Hepatocyte (in vitro differentiated cells): ENCODE results near the gene LHFPL2. TPM values are rescaled to one million over a fixed set of nuclear protein-coding genes. Genes with fewer than 3 reads are reported as not detected.

ENCODE experiments used
- DNase-seq: peaks from one replicate; pipeline ENCODE4 v3.0.0-alpha.2; 2016; ENCODE audit warnings: low spot score
- H2AFZ ChIP-seq: fragments of 200-600 bp; sonication (generic); 2 replicates; pipeline ENCODE4 v1.6.0; 2016; ENCODE audit warnings: antibody characterized with exemption, mild to moderate bottlenecking
- H3K27ac ChIP-seq: fragments of 200-600 bp; sonication (generic); 2 replicates; pipeline ENCODE4 v1.5.1; 2016; ENCODE audit warnings: mild to moderate bottlenecking
- H3K27me3 ChIP-seq: fragments of 200-600 bp; sonication (generic); 2 replicates; pipeline ENCODE4 v1.6.1; 2016
- H3K36me3 ChIP-seq: fragments of 200-600 bp; sonication (generic); replicated peaks from 2 replicates; pipeline ENCODE4 v1.5.1; 2016; ENCODE audit warnings: low read depth; ENCODE audit not compliant: insufficient read depth
- H3K4me1 ChIP-seq: fragments of 200-600 bp; sonication (generic); 2 replicates; pipeline ENCODE4 v1.5.1; 2016; ENCODE audit warnings: mild to moderate bottlenecking, moderate library complexity; ENCODE audit not compliant: insufficient read depth
- H3K4me2 ChIP-seq: fragments of 200-600 bp; sonication (generic); 2 replicates; pipeline ENCODE4 v1.6.0; 2016
- H3K4me3 ChIP-seq: fragments of 200-600 bp; sonication (generic); 2 replicates; pipeline ENCODE4 v1.5.1; 2016; ENCODE audit warnings: mild to moderate bottlenecking
- H3K79me2 ChIP-seq: fragments of 200-600 bp; sonication (generic); 2 replicates; pipeline ENCODE4 v1.6.0; 2017; ENCODE audit warnings: mild to moderate bottlenecking
- H3K9me2 ChIP-seq: fragments of 200-600 bp; sonication (generic); replicated peaks from 2 replicates; pipeline ENCODE4 v1.6.0; 2017; ENCODE audit warnings: mild to moderate bottlenecking; ENCODE audit not compliant: insufficient read depth
- H3K9me3 ChIP-seq: fragments of 200-600 bp; sonication (generic); 2 replicates; pipeline ENCODE4 v1.5.1; 2016; ENCODE audit warnings: low read depth, mild to moderate bottlenecking
- H4K20me1 ChIP-seq: fragments of 200-600 bp; sonication (generic); 2 replicates; pipeline ENCODE4 v1.6.0; 2016; ENCODE audit warnings: mild to moderate bottlenecking; ENCODE audit not compliant: insufficient read depth, poor library complexity, severe bottlenecking
- EZH2 ChIP-seq: fragments of 200-600 bp; sonication (generic); IDR thresholded peaks from 2 replicates; pipeline ENCODE4 v1.6.1; 2016; ENCODE audit warnings: antibody characterized with exemption, mild to moderate bottlenecking, borderline replicate concordance
- EZH2phosphoT487 ChIP-seq: fragments of 200-600 bp; sonication (generic); IDR thresholded peaks from one replicate; pipeline ENCODE4 v1.6.1; 2018; ENCODE audit warnings: antibody characterized with exemption, mild to moderate bottlenecking, low read depth, moderate library complexity; ENCODE audit not compliant: unreplicated experiment, severe bottlenecking
- WGBS: methylation state at CpG from one replicate; pipeline ENCODE4 v1.1.6; 2016; ENCODE audit warnings: low lambda C conversion rate; ENCODE audit errors: missing lambda C conversion rate; 5-methylcytosine and 5-hydroxymethylcytosine counted together
- polyA plus RNA-seq: library from polyadenylated mRNA; unstranded; fragments of >200 nt; fragmentation: Nextera tagmentation; extraction: Ambion mirVana; gene quantifications from 2 replicates; pipeline ENCODE4 v1.2.1, GENCODE V29; 2016
- total RNA-seq: library from RNA; depleted of rRNA; stranded (reverse); fragments of >200 nt; gene quantifications from 2 replicates; pipeline ENCODE4 v1.2.3, GENCODE V29; 2014
- TF ChIP-seq, protein P1 (sequence below): fragments of 200-600 bp; sonication (generic); IDR thresholded peaks from 2 replicates; pipeline ENCODE4 v1.5.1; 2016; ENCODE audit warnings: antibody characterized with exemption, mild to moderate bottlenecking; ENCODE audit not compliant: poor library complexity

LHFPL2 gene
- total and polyA plus RNA-seq, 2 experiments from 2014 or later = 15.6 to 39.9 TPM

DNA sequence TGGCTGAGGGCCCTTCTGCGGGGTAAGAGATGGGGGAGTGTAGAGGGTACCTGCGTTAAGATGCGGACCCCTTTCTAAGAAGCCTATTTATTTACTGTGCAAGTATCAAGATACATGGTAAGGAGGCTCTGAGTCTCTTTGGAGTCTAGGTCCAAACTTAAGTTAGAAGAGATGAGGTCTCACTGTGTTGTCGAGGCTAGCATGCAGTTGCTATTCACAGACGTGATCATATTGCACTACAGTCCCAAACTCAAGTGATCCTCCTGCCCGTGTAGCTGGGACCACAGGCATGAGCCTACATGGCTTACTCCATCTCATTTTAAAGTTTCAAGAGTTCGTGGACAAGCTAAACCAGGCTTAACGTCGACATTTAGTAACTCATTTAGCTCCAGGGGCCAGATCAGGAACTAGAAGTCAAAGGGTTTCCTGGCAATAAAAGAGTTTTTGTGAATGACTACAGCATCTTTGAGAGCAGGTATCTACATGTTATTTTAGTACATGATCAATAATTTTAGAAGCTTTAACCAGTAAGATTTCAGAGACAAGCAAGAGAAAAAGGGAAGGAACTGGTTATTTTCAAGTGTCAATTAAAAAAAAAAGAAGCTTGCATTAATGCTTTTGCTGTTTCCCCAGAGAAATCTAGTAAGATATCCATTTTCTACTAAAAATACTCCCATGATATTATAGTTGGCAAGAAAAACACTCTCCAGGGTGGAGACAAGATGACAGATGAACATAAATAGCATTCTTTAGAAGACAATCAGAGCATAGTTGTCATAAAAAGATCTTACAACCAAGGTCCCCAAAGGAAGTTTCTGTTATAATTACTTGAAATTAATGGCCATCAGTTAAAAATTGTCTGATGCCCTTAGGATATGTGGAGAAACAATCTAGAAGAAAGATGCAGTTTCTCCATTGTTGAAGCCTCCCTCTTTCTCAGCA lies 146.9 kb downstream of the LHFPL2 start:
- Histone ChIP-seq H3K9me2 (no peaks in the 10 kb centered on the region), H3K9me3 (no peaks in the 10 kb centered on the region), H3K27ac (peak overlapping the region; percentile 25), H3K36me3 (no peaks in the 10 kb centered on the region), H3K79me2 (peaks cover 72% of the 10 kb centered on the region), H3K4me3 (no peak overlapping the region), H3K27me3 (no peaks in the 10 kb centered on the region), H3K4me1 (peaks cover 56% of the 10 kb centered on the region), H3K4me2 (no peak overlapping the region), H4K20me1 (no peaks in the 10 kb centered on the region), H2AFZ (no peak overlapping the region)
- 67% methylated on average over 9 of the region's 9 CpGs for WGBS
- TF ChIP-seq, protein P1, sequence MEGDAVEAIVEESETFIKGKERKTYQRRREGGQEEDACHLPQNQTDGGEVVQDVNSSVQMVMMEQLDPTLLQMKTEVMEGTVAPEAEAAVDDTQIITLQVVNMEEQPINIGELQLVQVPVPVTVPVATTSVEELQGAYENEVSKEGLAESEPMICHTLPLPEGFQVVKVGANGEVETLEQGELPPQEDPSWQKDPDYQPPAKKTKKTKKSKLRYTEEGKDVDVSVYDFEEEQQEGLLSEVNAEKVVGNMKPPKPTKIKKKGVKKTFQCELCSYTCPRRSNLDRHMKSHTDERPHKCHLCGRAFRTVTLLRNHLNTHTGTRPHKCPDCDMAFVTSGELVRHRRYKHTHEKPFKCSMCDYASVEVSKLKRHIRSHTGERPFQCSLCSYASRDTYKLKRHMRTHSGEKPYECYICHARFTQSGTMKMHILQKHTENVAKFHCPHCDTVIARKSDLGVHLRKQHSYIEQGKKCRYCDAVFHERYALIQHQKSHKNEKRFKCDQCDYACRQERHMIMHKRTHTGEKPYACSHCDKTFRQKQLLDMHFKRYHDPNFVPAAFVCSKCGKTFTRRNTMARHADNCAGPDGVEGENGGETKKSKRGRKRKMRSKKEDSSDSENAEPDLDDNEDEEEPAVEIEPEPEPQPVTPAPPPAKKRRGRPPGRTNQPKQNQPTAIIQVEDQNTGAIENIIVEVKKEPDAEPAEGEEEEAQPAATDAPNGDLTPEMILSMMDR = no peak
- TF ChIP-seq EZH2phosphoT487 (no peak), EZH2 (no peak)
- DNase-seq = no peak

DNA sequence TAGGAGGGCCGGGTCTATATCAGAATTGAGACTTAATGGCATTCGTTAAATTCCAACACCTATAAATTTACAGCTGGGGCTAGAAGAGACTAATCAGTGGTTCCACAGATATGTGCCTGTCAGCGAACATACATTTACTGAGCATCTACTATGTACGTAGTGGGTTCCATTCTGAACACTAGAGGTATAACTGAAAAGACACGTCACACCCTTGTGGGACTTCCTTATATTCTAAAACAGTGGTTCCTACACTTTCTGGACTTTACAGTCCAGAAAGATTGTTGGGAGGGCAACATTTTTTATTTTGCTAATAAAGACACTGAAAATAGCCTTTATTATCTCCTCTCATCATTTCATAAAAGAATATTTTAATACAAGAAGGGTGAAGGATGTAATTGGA lies 147.7 kb downstream of the LHFPL2 start:
- Histone ChIP-seq H3K27ac (no peak overlapping the region), H2AFZ (no peak overlapping the region), H3K4me3 (no peak overlapping the region), H3K9me3 (no peaks in the 10 kb centered on the region), H3K79me2 (peaks cover 72% of the 10 kb centered on the region), H3K36me3 (no peaks in the 10 kb centered on the region), H3K27me3 (no peaks in the 10 kb centered on the region), H3K4me2 (no peak overlapping the region), H4K20me1 (peaks cover under 1% of the 10 kb centered on the region), H3K9me2 (no peaks in the 10 kb centered on the region), H3K4me1 (peaks cover 51% of the 10 kb centered on the region)
- no peak for TF ChIP-seq EZH2phosphoT487
- WGBS = 93% methylated on average over 5 of the region's 5 CpGs
- no peak for DNase-seq

DNA sequence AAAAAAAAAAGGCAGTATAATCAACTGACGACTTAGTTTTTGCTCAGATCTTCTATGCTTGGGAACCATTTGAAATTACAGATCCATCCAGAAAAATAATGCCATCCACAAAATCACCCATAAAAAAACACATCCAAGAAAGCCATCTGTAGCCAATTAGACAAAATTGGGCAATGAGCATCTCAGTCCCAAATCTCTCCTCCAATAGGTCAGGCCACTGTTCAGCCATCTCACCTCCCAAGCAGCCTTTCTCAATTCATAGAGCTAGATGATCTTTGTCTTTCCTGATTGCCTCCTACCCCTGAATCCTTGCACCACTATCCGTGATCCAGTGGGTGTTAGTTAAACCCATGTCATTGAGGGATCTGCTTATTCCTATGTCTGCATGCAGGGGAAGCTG lies 148.5 kb downstream of the LHFPL2 start:
- no peak overlapping the region for H3K27ac ChIP-seq
- no peaks in the 10 kb centered on the region for H3K27me3 ChIP-seq
- H3K9me3 ChIP-seq = no peaks in the 10 kb centered on the region
- 42% methylated on average over 2 of the region's 2 CpGs for whole genome bisulfite sequencing
- DNase-seq = no peak
- H4K20me1 ChIP-seq = peaks cover 3% of the 10 kb centered on the region
- H3K4me1 ChIP-seq = peaks cover 43% of the 10 kb centered on the region
- H3K36me3 ChIP-seq = no peaks in the 10 kb centered on the region
- no peaks in the 10 kb centered on the region for H3K9me2 ChIP-seq
- TF ChIP-seq, protein P1 = no peak
- TF ChIP-seq EZH2 = no peak
- TF ChIP-seq EZH2phosphoT487 = no peak
- H3K4me3 ChIP-seq = no peak overlapping the region
- peaks cover 76% of the 10 kb centered on the region for H3K79me2 ChIP-seq
- H3K4me2 ChIP-seq = peak overlapping the region; percentile 13
- no peak overlapping the region for H2AFZ ChIP-seq

DNA sequence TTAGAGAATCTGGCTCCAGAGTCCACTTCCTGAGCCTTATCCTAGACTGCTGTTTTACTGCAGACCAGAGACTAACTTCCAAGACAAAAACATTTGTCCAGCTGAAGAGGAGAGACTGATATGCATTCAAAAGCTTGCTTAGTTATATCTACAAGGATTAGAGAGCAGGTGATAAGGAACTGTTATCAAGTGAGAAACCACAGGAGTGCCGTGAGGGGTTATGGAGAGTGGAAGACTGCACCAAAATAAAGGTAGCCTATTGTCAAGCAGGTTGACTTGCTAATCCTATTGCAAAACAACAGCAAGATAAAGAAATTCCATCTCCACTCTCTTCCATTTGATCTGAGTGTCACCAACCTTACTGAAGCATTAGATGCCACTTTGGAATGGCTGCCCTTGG lies 149.1 kb downstream of the LHFPL2 start:
- TF ChIP-seq EZH2phosphoT487 (no peak), EZH2 (no peak)
- TF ChIP-seq, protein P1 = no peak
- Histone ChIP-seq H3K27me3 (no peaks in the 10 kb centered on the region), H3K36me3 (no peaks in the 10 kb centered on the region), H3K9me2 (no peaks in the 10 kb centered on the region), H3K4me2 (peak overlapping the region; percentile 13), H3K79me2 (peaks cover 79% of the 10 kb centered on the region), H3K27ac (no peak overlapping the region), H3K4me3 (no peak overlapping the region), H3K9me3 (no peaks in the 10 kb centered on the region), H4K20me1 (peaks cover 3% of the 10 kb centered on the region), H2AFZ (no peak overlapping the region), H3K4me1 (peaks cover 37% of the 10 kb centered on the region)
- 32% methylated on average over 1 of the region's 1 CpG for WGBS
- no peak for DNase-seq
